ENCODE data around the gene KCNC1.

The KCNC1 gene

DNA sequence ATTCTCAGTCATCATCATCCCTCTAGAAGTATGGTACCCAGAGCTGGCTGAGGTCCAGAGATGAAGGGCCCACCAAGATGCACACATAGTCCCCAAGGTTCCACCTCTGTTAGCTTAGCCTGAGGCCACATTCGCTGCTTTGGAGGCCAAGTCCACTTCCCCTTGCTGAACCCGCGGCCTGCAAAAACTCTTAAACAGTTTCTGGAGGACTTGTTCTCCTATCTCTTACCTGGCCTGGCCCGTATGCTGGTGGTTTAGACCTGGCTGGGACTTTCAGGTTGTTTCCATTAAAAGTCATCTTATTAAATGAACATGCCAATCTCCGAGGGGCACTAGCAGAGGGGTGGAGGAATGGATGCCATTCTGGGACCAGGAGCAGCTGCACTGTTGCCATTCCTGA is 64.6 kb downstream of the KCNC1 start:
- TF ChIP-seq POLR2A (IDR thresholded peaks at IDR 0.05; ENCODE audit: low read length) (no peak), GATA1 (IDR thresholded peaks at IDR 0.05; ENCODE audit: low read depth, low read length) (no peak)
- DNase-seq, result no peak

DNA sequence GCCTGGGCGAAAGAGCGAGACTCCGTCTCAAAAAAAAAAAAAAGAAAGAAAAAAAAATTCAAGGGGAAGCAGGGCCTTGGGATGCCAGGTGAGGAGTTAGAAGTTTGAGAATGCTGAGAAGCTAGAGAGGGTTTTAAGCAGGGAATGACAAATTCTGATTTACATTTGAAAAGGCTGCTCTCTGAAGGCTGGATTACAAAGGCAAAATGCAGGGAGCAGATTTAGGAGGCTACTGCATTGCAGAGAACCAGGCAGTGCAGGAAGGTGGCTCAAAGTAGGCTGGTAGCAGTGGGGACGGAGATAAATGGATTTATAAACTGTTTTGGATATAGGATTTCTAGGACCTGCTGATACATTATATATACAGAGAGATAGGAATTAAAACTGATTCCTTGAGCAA is 66.6 kb downstream of the KCNC1 start:
- TF ChIP-seq POLR2A (IDR thresholded peaks at IDR 0.05; ENCODE audit: low read length) (no peak), GATA1 (IDR thresholded peaks at IDR 0.05; ENCODE audit: low read depth, low read length) (no peak)
- DNase-seq, result no peak

DNA sequence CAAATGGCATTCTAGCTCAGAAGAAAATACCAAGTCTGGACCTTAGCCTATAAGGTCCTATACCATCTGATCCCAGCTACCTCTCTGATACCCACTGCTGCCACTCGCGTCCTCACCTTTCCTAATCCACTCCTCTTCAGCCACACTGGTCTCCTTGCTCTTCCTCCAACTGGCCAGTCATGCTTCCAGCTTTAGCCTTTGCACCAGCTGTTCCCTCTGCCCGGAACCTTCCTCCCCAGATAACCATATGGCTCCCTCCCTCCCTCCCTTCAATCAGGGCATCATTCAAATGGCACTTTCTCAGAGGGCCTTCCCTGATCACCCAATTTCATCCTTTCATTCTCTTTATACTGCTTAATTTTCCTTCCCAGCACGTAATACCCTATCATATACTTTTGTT is 67.9 kb downstream of the KCNC1 start:
- DNase-seq, result no peak

DNA sequence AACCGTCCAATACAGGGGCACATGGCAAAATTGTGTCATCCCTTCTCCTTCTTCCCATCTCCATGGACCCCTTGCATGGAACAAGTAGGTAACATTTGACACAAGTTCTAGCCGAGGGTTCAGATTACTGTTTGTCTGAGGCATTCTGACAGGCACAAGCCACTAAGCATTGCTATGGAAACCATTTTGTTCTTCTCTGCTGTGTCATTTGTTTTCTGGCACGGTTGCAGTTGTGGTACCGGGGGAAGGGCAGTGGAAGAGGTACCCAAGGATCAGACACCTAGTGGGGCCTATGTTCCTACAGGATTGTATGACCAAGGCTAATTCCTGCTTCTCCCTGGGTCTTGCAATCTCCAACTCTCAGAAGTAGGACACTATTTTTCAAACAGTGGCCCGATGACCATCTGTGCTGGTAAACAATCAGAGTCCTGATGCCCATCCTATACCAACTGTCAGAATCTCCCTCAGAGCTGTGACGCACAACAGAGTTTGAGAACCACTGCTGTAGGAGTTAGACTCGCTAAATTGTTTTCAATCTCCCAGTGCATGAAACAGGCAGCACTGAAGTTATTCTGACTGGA is 69.3 kb downstream of the KCNC1 start:
- no peak for DNase-seq
- no peak for TF ChIP-seq GATA1 (IDR thresholded peaks at IDR 0.05; ENCODE audit: low read depth, low read length)
- no peak for TF ChIP-seq POLR2A (IDR thresholded peaks at IDR 0.05; ENCODE audit: low read length)

More for the DNA sequence above, 67.9 kb downstream of the KCNC1 start:
- no peak for TF ChIP-seq POLR2A (IDR thresholded peaks at IDR 0.05; ENCODE audit: low read length)
- TF ChIP-seq GATA1 (IDR thresholded peaks at IDR 0.05; ENCODE audit: low read depth, low read length), result no peak

DNA sequence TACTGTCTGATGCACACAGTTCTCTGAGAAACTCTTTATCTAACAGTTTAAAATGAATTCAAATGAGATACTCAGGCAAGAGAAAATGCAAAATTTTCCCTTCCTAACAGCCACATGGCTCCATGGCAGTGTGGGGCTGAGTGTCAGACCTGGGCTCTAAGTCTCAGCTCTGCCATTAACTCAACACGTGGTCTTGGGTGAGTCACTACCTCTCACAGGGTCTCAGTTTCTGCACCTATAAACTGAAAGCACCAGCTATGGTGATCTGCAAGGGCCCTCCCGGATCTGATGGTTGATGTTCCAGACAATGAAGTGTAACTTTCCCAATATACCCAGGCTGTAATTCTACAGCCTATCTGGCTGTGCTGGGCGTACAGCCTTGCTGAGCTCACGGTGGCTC is 70.5 kb downstream of the KCNC1 start:
- no peak for TF ChIP-seq GATA1 (IDR thresholded peaks at IDR 0.05; ENCODE audit: low read depth, low read length)
- TF ChIP-seq POLR2A (IDR thresholded peaks at IDR 0.05; ENCODE audit: low read length), result no peak
- DNase-seq, result no peak

DNA sequence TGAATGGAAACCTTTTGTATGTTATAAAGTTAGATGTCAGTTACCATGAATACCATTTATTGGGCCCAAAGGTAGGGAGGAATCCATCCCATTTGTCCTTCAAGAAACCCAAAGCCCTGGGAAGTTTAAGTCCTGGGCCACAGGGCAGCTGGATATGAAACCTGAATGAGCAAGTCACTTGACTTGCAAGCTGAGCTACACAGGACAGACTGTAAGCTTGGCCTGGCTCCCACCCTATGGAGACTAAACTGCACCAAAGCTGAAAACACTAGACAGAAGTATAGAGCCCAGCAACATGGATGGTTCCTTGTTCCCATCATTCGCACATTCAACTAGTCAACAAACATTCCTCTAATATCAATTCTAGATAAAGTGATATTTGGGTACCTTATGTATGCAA is 71.3 kb downstream of the KCNC1 start:
- TF ChIP-seq POLR2A (IDR thresholded peaks at IDR 0.05; ENCODE audit: low read length) (no peak), GATA1 (IDR thresholded peaks at IDR 0.05; ENCODE audit: low read depth, low read length) (no peak)
- DNase-seq, result no peak

DNA sequence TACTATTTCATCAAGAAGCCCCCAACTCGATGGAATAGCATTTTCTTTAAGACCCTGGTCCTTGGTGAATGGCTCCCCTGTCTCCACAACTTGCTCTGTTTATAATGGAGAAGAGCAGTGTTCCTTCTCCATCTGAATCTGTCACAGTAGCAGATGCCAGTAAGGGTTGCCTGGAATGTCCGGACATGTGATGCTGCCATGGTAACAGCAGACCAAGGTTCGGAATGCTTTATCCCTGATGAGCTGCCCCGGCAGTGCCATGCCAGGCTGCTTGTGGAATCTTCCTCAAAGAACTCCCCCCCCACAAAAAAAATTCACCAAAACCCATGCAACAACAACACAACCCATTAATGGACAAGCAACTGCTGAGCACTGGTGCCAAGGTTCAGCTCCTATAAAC is 72.5 kb downstream of the KCNC1 start:
- no peak for DNase-seq

DNA sequence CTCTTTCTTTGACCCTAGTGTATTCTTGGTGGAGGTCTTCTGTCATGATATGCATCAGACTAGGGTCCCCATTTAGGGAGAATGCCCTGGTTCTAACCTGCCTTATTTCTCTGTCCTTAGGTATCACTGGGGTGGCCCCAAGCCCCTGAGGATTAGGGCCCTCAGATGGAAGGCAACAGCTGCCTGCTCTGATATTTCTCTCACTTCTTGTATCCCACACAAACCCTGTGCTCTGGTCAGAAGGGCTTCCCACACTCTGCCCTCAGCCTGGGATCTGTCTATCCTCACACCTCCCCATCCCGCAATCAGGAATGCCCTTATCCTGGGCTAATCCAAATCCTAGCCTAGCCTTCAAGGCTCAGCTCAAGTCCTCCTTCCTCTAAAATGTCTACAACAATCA is 75.5 kb downstream of the KCNC1 start:
- TF ChIP-seq GATA1 (IDR thresholded peaks at IDR 0.05; ENCODE audit: low read depth, low read length), result no peak
- no peak for TF ChIP-seq POLR2A (IDR thresholded peaks at IDR 0.05; ENCODE audit: low read length)
- no peak for DNase-seq

More for the DNA sequence above, 72.5 kb downstream of the KCNC1 start:
- TF ChIP-seq GATA1 (IDR thresholded peaks at IDR 0.05; ENCODE audit: low read depth, low read length), result no peak
- TF ChIP-seq POLR2A (IDR thresholded peaks at IDR 0.05; ENCODE audit: low read length), result no peak

DNA sequence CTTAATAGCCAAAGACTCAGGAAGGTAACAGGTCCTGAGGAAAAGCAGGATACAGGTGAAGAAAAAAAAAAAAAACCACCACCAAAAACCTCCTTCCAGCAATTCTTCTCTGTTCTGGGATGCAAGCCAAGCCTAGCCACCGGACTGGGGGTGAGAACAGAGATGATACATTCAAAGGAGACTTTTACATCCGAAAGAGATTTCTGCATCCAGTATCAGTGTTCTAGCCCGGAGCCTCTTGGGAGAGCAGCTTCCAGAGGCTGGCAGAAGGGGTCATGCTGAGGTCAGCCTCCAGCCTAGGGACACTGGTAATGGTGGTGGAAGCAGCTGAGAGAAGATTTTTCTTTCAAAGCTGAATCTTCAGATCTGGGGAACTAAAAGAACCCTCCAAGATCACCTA is 76.2 kb downstream of the KCNC1 start:
- no peak for DNase-seq
- no peak for TF ChIP-seq POLR2A (IDR thresholded peaks at IDR 0.05; ENCODE audit: low read length)
- no peak for TF ChIP-seq GATA1 (IDR thresholded peaks at IDR 0.05; ENCODE audit: low read depth, low read length)

DNA sequence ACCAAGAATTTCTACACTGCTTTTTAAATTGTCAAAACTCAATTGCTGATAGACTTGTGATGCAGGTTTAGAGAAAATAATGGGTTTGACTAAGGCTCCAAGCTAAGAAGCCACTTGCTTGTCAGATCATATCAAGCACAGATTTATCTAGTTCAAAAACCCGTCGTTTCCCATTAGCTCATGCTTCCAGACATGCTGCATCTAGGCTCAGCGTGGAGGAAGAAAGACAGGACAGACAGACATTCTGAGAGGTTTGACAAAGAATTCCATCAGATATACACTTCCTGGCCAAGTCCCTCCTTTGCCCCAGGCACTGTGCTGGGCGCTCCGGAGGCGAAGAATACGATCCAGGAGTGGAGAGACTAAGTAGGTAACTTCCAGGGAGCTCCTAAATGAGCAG is 76.8 kb downstream of the KCNC1 start:
- no peak for DNase-seq
- TF ChIP-seq GATA1 (IDR thresholded peaks at IDR 0.05; ENCODE audit: low read depth, low read length) (no peak), POLR2A (IDR thresholded peaks at IDR 0.05; ENCODE audit: low read length) (no peak)

DNA sequence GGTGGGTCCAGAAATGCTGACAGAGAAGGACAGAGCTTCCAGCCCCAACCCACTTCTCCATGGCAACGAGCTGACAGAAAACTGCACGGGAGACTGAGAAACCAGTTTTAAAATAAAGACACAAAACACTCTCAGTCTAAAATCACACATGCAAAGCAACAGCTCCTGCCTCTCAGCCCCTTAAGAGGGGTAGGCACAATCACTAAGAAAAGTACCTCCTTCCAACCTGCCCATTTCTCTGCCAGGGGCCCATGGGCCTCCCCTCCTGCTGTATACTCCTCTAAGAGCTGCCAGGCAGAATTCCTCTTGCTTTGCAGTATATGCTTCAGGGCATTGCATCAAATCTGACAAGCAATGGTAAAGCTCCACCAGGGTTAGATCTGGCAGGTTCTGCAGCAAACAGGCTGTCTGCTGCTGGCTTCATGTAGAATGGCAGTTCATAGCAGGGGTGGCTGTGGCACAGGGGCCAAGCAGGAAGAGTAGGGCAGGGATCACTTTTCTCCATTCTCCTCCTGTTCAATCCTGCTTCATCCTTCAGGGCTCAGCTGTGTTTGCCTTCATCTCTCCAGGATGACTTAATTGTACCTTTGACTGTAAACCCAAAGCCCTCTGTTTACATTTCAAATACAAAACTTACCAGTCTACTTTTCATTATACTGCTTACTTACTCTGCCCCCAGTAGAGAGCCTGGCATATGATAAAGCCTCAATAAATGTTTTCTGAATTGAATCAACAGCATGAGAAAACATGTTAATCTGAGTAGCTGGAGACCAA is 77.7 kb downstream of the KCNC1 start:
- DNase-seq, result no peak

DNA sequence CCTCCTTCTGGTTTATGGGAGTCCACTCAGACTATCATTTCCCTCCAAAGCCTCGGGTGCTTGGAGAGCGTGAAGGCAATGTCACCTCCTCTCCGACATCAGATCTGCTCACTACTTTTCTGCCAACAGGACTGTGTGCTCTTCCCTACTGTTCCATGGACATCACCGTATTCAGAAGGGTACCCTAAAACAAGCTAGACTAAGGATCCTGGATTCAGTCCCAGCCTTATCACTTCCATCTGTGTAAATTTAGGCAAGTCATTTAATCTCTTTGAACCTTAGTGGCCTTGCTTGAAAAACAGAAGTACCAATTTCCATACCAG is 78.2 kb downstream of the KCNC1 start:
- DNase-seq, result no peak
- TF ChIP-seq POLR2A (IDR thresholded peaks at IDR 0.05; ENCODE audit: low read length), result no peak
- no peak for TF ChIP-seq GATA1 (IDR thresholded peaks at IDR 0.05; ENCODE audit: low read depth, low read length)

More for the DNA sequence above, 77.7 kb downstream of the KCNC1 start:
- TF ChIP-seq POLR2A (IDR thresholded peaks at IDR 0.05; ENCODE audit: low read length) (no peak), GATA1 (IDR thresholded peaks at IDR 0.05; ENCODE audit: low read depth, low read length) (no peak)

DNA sequence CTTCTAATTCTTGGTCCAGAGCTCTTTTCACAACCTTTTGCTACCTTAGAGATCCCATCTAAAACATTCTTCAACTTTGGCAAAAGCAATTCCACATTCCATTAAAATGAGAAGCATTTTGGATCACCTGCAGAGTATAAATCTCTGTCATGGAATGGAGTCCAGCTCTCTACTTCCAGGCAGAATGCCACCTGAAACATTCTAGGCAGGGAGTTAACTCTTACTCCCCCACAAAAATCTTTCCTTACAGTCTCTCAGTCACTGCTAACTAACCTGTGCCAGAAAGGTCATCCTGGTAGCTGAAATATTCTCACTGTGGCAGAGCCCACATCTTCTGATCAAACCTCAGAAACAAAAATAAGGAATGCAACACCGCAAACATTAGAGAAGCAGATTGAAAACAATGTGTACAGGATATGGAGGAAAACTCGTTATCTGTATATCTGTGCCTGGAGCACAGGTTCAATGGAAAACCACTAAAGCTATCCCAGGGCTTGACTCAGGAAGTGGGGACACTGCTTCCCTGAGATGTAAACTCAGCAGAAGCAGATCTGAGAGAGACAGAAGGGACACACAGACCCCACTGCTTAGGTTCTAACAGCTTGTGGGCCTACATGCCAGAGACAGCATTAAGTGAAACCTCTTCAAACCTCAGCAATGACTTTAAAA is 78.9 kb downstream of the KCNC1 start:
- no peak for DNase-seq
- TF ChIP-seq POLR2A (IDR thresholded peaks at IDR 0.05; ENCODE audit: low read length) (no peak), GATA1 (IDR thresholded peaks at IDR 0.05; ENCODE audit: low read depth, low read length) (no peak)

DNA sequence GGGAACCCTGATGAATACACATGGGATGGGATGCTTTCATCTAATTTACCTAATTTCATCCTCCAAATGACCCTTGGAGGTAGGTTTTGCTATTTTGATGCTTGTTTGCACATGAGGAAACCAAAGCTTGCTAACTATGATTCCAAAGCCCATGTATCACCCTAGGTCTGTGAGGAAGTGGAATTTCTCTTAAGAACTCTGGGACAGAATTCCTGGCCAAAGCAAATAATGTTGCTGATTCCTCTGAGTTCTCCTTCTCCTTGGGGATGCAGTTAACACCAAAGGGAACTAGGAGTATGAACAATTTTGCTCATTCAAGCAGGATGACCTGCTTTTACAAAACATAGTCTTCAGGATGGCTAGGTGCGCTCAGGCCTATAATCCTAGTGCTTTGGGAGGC is 80.0 kb downstream of the KCNC1 start:
- TF ChIP-seq GATA1 (IDR thresholded peaks at IDR 0.05; ENCODE audit: low read depth, low read length) (no peak), POLR2A (IDR thresholded peaks at IDR 0.05; ENCODE audit: low read length) (no peak)

More for the DNA sequence above, 80.0 kb downstream of the KCNC1 start:
- no peak for DNase-seq

All from erythroblast (primary cell).